Thyroid gland (tissue), 4 donors: ENCODE measurements around the gene LHPP.

Experiments
- CTCF ChIP-seq, 6 experiments: fragments of 200-600 bp in 3 of 6; fragments of 450-650 bp in 3 of 6; sonication (generic) in 3 of 6; IDR thresholded peaks; one replicate each; pipeline ENCODE4 v1.5.1; 2016 to 2019; ENCODE audit warnings: antibody characterized with exemption in 6 of 6, mild to moderate bottlenecking in 2 of 6, inconsistent platforms in 1 of 6, moderate library complexity in 1 of 6
- POLR2A ChIP-seq, 2 donors: fragments of 450-650 bp; IDR thresholded peaks; one replicate each; pipeline ENCODE4 v1.6.1; 2017; ENCODE audit warnings: antibody characterized with exemption in 2 of 2, mild to moderate bottlenecking in 2 of 2, moderate library complexity in 1 of 2

GRCh38 chr10:124595143-124595883 is 133.7 kb downstream of the LHPP start:
- TF ChIP-seq CTCF (IDR thresholded peaks at IDR 0.05), result no peak
- no peak for TF ChIP-seq POLR2A (IDR thresholded peaks at IDR 0.05)
